Hepatocyte (in vitro differentiated cells): Measurements from ENCODE around the gene AIRE. TPM values are rescaled to one million over a fixed set of nuclear protein-coding genes. Genes with fewer than 3 reads are reported as not detected.

Experiments used
- DNase-seq: peaks from one replicate; pipeline ENCODE4 v3.0.0-alpha.2; 2016; ENCODE audit warnings: low spot score
- H2AFZ ChIP-seq: fragments of 200-600 bp; sonication (generic); 2 replicates; pipeline ENCODE4 v1.6.0; 2016; ENCODE audit warnings: antibody characterized with exemption, mild to moderate bottlenecking
- H3K27ac ChIP-seq: fragments of 200-600 bp; sonication (generic); 2 replicates; pipeline ENCODE4 v1.5.1; 2016; ENCODE audit warnings: mild to moderate bottlenecking
- H3K27me3 ChIP-seq: fragments of 200-600 bp; sonication (generic); 2 replicates; pipeline ENCODE4 v1.6.1; 2016
- H3K36me3 ChIP-seq: fragments of 200-600 bp; sonication (generic); replicated peaks from 2 replicates; pipeline ENCODE4 v1.5.1; 2016; ENCODE audit warnings: low read depth; ENCODE audit not compliant: insufficient read depth
- H3K4me1 ChIP-seq: fragments of 200-600 bp; sonication (generic); 2 replicates; pipeline ENCODE4 v1.5.1; 2016; ENCODE audit warnings: mild to moderate bottlenecking, moderate library complexity; ENCODE audit not compliant: insufficient read depth
- H3K4me2 ChIP-seq: fragments of 200-600 bp; sonication (generic); 2 replicates; pipeline ENCODE4 v1.6.0; 2016
- H3K4me3 ChIP-seq: fragments of 200-600 bp; sonication (generic); 2 replicates; pipeline ENCODE4 v1.5.1; 2016; ENCODE audit warnings: mild to moderate bottlenecking
- H3K79me2 ChIP-seq: fragments of 200-600 bp; sonication (generic); 2 replicates; pipeline ENCODE4 v1.6.0; 2017; ENCODE audit warnings: mild to moderate bottlenecking
- H3K9me2 ChIP-seq: fragments of 200-600 bp; sonication (generic); replicated peaks from 2 replicates; pipeline ENCODE4 v1.6.0; 2017; ENCODE audit warnings: mild to moderate bottlenecking; ENCODE audit not compliant: insufficient read depth
- H3K9me3 ChIP-seq: fragments of 200-600 bp; sonication (generic); 2 replicates; pipeline ENCODE4 v1.5.1; 2016; ENCODE audit warnings: low read depth, mild to moderate bottlenecking
- H4K20me1 ChIP-seq: fragments of 200-600 bp; sonication (generic); 2 replicates; pipeline ENCODE4 v1.6.0; 2016; ENCODE audit warnings: mild to moderate bottlenecking; ENCODE audit not compliant: insufficient read depth, poor library complexity, severe bottlenecking
- CTCF ChIP-seq: fragments of 200-600 bp; sonication (generic); IDR thresholded peaks from 2 replicates; pipeline ENCODE4 v1.5.1; 2016; ENCODE audit warnings: antibody characterized with exemption, mild to moderate bottlenecking; ENCODE audit not compliant: poor library complexity
- EZH2 ChIP-seq: fragments of 200-600 bp; sonication (generic); IDR thresholded peaks from 2 replicates; pipeline ENCODE4 v1.6.1; 2016; ENCODE audit warnings: antibody characterized with exemption, mild to moderate bottlenecking, borderline replicate concordance
- EZH2phosphoT487 ChIP-seq: fragments of 200-600 bp; sonication (generic); IDR thresholded peaks from one replicate; pipeline ENCODE4 v1.6.1; 2018; ENCODE audit warnings: antibody characterized with exemption, mild to moderate bottlenecking, low read depth, moderate library complexity; ENCODE audit not compliant: unreplicated experiment, severe bottlenecking
- WGBS: methylation state at CpG from one replicate; pipeline ENCODE4 v1.1.6; 2016; ENCODE audit warnings: low lambda C conversion rate; ENCODE audit errors: missing lambda C conversion rate; 5-methylcytosine and 5-hydroxymethylcytosine counted together
- polyA plus RNA-seq: library from polyadenylated mRNA; unstranded; fragments of >200 nt; fragmentation: Nextera tagmentation; extraction: Ambion mirVana; gene quantifications from 2 replicates; pipeline ENCODE4 v1.2.1, GENCODE V29; 2016
- total RNA-seq: library from RNA; depleted of rRNA; stranded (reverse); fragments of >200 nt; gene quantifications from 2 replicates; pipeline ENCODE4 v1.2.3, GENCODE V29; 2014

The AIRE gene
- total and polyA plus RNA-seq, 2 experiments from 2014 or later: 0.42 to 1.00 TPM

- 89% methylated on average over 26 of the region's 26 CpGs for WGBS
- TF ChIP-seq EZH2phosphoT487 (no peak), CTCF (no peak), EZH2 (no peak)
- no peaks in the 10 kb centered on the region for H3K9me3 ChIP-seq
- H3K9me2 ChIP-seq: no peaks in the 10 kb centered on the region
- H3K4me2 ChIP-seq: no peak overlapping the region
- H3K36me3 ChIP-seq: no peaks in the 10 kb centered on the region
- H3K27ac ChIP-seq: no peak overlapping the region
- no peak overlapping the region for H3K4me3 ChIP-seq
- H3K79me2 ChIP-seq: no peaks in the 10 kb centered on the region
- H2AFZ ChIP-seq: no peak overlapping the region
- H3K4me1 ChIP-seq: no peaks in the 10 kb centered on the region
- DNase-seq: no peak
- H4K20me1 ChIP-seq: no peaks in the 10 kb centered on the region
- H3K27me3 ChIP-seq: no peaks in the 10 kb centered on the region
Observed at GRCh38 chr21:44329086-44329889, 43.6 kb downstream of the AIRE start.

- Histone ChIP-seq H3K27me3 (no peaks in the 10 kb centered on the region), H3K4me2 (no peak overlapping the region), H2AFZ (no peak overlapping the region), H3K4me1 (no peaks in the 10 kb centered on the region), H3K36me3 (no peaks in the 10 kb centered on the region), H4K20me1 (no peaks in the 10 kb centered on the region), H3K9me3 (no peaks in the 10 kb centered on the region), H3K27ac (no peak overlapping the region), H3K79me2 (no peaks in the 10 kb centered on the region), H3K4me3 (no peak overlapping the region), H3K9me2 (no peaks in the 10 kb centered on the region)
- 91% methylated on average over 44 of the region's 44 CpGs for WGBS
- TF ChIP-seq EZH2phosphoT487 (no peak), CTCF (no peak), EZH2 (no peak)
- no peak for DNase-seq
Observed at GRCh38 chr21:44329971-44330681, 44.5 kb downstream of the AIRE start.

GRCh38 chr21:44330698-44331097 lies 45.0 kb downstream of the AIRE start:
- Histone ChIP-seq H2AFZ (no peak overlapping the region), H3K4me1 (no peaks in the 10 kb centered on the region), H3K9me2 (no peaks in the 10 kb centered on the region), H3K4me3 (no peak overlapping the region), H3K9me3 (no peaks in the 10 kb centered on the region), H3K36me3 (no peaks in the 10 kb centered on the region), H3K79me2 (no peaks in the 10 kb centered on the region), H3K27me3 (no peaks in the 10 kb centered on the region), H4K20me1 (no peaks in the 10 kb centered on the region), H3K27ac (no peak overlapping the region), H3K4me2 (no peak overlapping the region)
- 92% methylated on average over 17 of the region's 18 CpGs for WGBS
- no peak for DNase-seq
- TF ChIP-seq EZH2 (no peak), EZH2phosphoT487 (no peak)

- no peaks in the 10 kb centered on the region for H3K9me2 ChIP-seq
- DNase-seq: no peak
- H3K9me3 ChIP-seq: no peaks in the 10 kb centered on the region
- H3K4me3 ChIP-seq: no peak overlapping the region
- no peak overlapping the region for H3K4me2 ChIP-seq
- no peak for TF ChIP-seq EZH2phosphoT487
- TF ChIP-seq CTCF: no peak
- no peak for TF ChIP-seq EZH2
- 95% methylated on average over 11 of the region's 16 CpGs for WGBS
- no peaks in the 10 kb centered on the region for H3K4me1 ChIP-seq
- H4K20me1 ChIP-seq: no peaks in the 10 kb centered on the region
- H2AFZ ChIP-seq: no peak overlapping the region
- no peaks in the 10 kb centered on the region for H3K79me2 ChIP-seq
- H3K27ac ChIP-seq: no peak overlapping the region
- H3K36me3 ChIP-seq: no peaks in the 10 kb centered on the region
- no peaks in the 10 kb centered on the region for H3K27me3 ChIP-seq
Observed at GRCh38 chr21:44331209-44331608, 45.5 kb downstream of the AIRE start.
